AG08396 (cell line): ENCODE data around the gene EWSR1.

Experiments used
- DNase-seq: peaks from one replicate; pipeline ENCODE4 v3.0.0; 2012; ENCODE audit warnings: low spot score, mixed read lengths

Gene EWSR1

DNA sequence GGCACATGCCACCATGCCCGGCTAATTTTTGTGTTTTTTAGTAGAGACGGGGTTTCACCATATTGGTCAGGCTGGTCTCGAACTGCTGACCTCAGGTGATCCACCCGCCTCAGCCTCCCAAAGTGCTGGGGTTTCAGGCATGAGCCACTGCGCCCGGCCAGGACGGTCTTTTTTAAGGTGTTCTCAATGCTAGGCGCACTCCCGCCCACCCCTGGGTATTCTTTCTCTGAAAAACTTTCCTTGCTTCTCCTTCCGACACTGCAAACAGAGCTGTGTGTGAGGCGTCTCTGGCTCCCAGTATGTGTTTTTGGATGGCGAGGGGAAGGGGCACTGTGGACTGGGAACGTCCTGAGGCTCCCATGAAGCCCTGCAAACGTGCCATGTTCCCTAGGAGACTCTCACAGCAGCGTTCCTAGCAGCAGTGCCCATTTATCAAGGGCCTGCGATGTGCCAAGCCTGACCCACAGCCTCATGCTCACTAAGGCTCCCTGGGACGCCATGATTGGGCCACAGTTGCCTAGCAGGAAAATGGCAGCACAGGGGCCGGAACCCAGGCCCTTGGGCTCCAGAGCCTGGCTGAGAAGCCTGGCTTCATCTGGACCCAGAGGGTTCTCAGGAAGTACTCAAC lies 49.9 kb downstream of the EWSR1 start:
- no peak for DNase-seq

DNA sequence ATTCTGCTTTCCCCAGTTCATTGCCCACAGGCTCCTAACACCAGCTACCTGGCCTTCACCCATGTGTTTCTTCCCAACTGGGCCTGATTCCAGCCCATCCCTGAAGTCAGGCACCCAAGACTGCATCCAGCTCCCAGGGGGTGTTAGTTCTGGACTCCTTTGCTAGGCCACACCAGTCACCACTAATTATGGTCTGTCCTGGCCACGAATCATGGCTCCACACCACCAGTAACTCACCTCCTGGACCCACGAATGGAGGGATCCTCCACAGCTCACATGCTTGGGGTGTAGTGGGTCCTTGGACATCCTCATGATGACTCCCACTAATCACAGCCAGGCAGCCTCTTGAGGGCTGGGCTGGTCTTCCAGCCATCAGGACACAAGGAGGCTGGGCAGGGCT lies 51.0 kb downstream of the EWSR1 start:
- no peak for DNase-seq

DNA sequence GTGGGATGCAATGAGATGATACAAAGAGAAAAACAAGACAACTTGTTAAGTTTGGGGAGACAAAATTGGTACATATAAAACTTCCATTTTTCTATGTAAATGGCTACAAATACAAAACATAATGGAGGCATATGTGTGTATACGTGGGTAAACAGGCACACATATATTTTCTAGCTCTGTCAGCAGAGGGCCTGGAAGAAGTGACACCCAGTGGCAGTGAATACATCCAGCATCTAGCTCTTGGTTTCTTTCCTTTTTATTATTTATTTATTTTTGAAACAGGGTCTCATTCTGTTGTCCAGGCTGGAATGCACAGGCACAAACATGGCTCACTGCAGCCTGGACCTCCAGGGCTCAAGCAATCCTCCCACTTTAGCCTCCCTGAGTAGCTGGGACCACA lies 52.5 kb downstream of the EWSR1 start:
- DNase-seq, result no peak

DNA sequence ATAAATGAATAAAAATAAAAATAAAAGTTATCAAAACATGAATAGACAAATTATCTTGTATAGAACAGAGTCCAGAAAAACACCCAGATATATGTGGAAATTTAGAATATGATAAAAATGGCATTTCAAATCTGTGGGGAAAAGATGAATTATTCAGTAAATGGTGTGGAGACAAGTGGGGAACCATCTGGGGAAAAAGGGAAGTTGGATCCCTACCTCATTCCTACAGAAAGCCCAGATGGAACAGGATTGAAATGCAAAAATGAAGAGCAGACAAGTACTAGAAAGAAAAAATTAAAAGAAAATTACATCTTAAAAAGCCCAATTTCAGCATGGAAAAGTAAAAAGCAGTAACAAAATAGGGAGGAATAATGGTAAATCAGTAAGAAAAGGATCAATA lies 55.6 kb downstream of the EWSR1 start:
- DNase-seq, result no peak

DNA sequence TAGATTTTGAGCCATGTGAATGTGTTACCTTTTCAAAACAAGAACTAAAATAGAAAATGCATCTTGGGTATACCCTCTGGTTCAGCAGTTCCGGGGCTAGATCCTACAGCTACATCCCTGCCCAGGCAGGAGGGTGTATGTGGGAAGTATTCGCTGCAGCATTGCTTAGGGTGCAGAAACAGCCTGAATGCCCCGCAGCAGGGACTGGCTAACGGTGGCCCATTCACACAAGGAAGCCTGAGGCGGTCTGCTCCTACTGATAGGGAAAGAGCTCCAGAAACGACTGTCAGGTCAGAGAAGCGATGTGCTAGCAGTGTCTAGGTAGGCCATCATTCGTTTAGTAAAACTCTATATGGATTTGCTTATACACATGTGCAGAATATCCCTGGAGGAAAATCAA lies 57.3 kb downstream of the EWSR1 start:
- DNase-seq, result no peak

DNA sequence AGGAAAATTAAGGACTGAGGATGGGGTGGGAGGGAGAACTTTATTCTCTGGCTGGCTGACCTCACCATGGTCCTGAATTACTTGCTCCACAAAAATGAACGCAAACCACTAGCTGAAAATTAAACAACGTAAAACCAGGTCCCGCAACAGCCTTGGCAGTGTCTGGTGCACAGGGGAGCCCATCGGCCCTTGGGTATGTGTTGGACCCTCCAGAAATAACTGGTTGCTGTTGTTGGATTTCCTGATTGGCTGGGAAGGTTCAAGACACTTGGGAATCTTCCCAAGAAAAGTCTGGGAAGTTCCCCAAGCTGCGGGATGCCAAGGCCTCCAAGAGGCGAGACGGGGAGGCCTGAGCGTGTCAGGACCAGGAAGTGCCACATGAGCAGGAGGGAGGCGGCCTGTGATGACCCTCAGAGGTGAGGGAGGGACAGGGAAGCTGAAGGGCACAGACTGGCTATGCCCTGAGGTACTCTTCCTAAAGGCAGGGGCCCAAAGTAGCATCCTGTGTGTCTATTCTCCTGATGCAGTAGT lies 57.8 kb downstream of the EWSR1 start:
- no peak for DNase-seq

DNA sequence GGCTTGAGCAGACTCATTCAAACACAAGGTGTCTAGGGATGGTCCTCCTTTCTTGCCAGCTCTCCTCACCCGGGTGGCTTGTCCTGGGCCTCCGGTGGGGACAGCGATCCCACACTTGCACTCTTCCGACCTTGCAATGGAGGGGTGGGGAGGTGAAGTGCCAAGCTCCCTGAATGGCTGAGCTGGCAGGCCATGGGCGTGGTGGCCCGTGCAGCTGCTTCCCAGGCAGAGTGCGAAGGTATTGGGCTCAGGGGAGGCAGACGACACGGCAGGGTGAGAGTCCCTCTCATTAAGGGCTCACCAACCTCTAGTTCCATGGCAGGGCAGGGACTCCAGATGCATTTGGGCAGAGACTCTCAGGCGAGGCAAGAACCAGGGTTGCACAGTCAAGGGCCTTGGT lies 58.4 kb downstream of the EWSR1 start:
- DNase-seq, result no peak

DNA sequence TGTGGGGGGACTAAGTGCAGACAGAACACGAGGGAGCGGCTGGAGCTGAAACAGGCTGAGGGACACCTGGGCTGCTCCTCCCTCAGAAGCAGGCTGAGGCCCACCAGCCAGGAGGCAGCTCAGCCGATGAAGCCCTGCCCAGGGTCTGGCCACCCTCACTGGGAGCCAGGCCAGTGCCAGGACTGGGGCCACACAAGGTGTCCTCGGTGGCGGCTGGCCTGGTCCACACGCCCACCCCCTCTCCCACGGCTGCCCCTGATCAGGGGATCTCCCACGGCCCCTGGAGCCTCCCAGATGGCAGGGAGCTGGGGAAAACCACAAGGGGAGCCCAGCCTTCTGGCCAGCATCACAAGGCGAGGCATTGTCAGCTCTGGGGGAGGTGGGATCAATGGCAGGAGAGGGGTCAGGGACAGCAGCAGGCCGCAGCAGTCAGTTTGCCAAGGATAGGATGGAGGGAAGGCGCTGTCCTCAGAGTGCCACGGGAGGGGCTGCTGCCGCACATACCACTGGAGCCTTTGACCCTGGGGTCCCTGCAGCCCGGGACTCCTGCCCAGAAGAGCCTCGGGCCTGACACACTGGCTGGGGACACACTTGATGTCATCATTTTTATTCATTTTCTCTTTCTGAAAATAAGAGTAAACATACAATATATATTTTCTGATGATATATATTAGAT lies 59.2 kb downstream of the EWSR1 start:
- no peak for DNase-seq

DNA sequence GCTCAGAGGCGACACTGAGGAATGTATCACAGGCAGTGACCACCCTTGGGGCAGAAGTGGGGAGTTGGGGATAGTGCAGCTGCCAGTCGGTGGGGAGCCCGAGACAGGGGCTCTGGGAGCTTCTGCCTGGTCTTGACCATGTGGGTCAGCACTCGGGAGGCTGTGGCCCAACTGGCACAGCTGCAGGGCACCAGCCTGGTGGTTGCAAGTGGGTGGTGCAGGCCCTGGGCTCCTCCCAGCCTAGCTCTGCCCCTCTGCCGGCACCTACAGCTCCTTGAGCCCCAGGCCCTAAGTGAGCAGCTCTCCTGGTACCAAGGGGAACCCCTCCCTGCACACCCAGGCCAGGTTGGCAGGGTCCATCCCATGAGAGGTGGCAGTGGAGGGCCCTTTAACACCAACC lies 60.0 kb downstream of the EWSR1 start:
- no peak for DNase-seq

DNA sequence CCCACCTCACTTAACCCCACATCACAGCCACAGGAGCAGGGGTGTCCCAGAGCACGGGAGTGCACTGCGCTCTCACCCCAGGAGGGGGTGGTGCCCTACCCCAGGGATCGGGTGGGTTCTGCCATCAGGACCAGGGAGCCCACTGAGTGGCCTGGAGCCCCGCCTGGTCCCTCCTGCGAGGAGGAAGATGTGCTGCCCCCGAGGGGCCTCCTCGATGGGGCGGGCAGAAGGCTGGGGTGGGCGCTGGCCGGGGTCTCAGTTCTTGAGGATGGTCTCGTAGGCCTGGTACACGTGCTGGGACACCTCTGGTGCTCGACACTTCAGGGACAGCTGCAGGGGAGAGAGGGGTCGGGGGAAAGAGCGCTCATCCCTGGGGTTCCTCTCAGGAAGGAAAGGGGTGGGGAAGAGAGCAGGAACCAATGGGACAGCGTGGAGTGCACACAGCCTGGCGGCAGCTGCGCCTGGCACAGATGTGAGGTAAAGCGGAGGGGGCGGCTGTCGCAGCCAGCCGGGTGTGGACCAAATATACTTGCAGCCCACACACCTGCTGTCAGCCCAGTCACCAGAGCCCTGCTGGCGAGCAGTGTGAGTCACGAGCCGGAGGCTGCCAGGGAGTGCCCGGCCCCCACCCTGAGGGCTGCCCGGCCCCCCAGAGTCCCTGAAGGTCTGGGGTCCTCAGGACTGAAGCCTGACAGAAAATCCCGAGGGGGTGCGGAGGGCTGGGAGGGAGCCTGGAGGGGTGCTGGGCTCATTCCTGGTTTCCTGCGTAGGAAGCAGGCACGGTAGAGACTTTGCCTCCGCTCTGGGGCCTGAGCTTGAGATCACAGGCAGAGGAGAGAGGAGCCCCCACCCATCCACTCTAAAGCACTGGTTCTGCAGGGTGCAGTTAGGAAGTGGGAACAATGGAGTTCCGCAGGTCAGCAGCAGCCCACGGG lies 60.8 kb downstream of the EWSR1 start:
- DNase-seq, result no peak

DNA sequence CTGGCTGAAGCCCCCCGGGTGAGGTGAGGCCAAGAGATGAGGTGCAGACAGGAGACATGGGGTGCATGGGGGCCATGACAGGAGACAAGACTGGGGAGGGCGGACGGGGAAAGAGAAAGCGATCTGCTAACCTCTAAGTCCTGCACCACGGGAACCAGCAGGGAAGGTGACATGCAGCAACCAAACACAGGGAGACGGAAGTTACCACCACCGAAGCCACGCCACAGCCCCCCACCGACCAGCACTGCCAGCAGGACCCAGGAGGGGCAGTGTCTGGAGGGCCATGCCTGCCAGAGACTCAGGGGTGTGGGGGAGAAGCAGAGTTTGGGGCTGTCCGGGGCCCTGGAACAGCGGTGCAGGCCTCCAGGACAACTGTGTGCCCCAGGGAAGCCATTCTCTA lies 61.5 kb downstream of the EWSR1 start:
- DNase-seq, result no peak

DNA sequence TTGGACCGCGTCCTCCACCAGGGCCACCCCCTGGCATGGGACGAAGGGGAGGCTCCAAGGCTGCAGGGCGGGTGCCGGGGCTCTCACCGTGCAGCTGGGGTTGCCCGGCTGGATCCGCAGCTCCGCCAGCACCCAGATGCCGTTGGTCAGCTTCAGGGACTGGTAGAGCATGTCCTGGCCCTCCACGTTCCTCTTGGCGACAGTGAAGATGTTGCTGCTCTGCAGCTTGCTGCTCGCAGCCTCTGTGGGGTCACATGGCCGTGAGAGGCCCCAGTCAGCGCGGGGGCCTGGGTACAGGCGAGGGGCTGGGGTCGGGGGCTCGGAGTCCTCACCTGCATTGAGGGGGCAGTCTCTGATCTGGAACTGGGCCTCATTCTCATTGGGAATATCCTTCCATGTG lies 62.2 kb downstream of the EWSR1 start:
- DNase-seq, result no peak

DNA sequence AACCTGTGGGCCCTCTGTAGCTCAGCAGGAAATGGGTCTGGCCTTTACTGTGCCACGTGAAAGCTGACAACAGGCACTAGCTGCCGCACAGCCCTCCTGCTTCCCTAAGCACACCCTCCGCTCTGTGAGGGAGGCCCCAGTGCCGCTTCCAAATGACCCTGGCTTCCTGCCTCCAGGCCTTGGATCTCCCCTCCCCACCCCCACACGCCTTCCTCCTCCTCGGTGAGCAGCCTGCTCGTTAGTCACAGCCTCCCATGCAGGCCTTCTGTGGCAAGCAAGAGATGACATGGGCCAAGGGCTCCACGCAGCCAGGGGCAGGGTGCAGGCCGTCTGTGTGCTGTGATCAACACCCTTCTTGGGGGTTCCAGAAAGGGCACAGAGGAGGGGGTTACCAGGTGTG lies 62.7 kb downstream of the EWSR1 start:
- no peak for DNase-seq

DNA sequence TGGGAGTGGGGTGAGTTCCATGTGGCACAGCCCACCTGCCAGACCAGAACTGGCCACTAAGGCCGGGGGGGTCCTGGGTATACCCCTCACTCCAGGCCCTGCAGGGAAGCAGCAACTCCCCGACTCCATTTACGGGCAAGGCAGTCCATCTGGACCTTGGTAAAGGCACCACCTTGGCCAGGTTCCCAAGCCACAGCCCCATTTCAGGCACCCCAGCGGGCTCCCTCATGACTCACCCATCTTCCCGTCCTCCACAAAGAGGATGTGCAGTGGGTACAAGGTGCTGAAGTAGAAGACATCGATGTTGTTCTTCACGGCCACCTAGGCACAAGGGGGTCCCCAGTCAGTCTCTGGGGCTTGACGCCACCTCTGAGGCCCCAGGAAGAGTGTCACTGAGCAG lies 63.1 kb downstream of the EWSR1 start:
- no peak for DNase-seq

DNA sequence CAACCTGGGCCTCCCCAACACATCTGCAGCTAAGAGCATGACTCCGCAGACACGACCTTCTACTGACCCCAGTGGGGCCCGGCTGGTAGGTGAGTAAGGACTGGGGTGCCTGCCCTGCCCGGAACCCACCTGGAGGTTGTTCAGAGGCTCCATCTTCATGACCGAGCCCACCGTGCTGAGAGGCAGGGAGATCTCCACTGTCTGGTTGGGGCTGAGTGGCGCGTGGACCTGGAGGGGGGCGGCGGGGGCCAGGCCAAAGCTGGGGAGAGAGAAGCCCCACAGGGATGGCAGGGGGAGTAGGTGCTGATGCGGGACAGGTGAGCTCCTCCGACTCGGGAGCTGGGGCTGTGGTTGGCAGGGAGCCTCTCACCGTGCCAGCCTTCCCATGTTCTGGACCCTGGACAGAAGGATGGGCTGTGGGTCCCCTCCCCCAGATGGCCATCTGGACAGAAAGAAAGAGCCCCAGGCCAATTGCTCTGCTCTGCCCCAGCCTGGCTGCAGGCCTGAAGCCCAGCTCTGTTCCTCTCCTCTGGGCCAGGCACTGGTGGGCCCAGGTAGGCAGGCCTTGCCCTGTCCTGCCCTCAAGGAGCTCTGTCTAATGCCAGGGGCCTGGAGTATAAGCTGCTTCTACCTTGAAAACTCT lies 63.7 kb downstream of the EWSR1 start:
- no peak for DNase-seq

DNA sequence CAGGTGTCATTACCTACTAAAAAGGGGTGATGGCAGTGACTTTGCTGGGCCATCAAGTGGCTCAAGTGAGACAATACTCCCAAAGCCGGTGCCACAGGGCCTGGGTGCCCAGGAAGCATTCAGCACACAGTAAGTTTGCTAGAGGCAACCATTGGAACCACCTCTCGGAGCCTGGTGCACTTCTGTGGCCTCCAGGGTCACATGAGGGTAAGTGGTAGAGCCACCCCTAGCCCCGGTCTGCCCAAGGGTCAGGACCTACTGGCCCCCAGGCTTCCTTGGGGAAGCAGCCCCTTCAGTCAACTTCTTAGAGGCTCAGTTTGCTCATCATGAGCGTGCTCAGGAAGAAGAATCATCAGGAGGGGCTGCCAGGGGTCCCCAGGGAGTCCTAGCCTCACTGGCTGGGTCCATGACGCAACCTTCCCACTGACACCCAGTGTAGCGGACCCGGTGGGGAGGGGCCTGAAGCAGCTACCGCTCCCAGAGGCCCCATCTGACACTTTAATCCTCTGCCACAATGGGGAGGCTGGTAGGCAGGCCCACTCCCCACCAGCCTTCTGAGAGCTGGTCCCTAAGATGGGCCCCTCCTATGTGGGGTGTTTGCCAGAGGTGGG lies 64.9 kb downstream of the EWSR1 start:
- no peak for DNase-seq

DNA sequence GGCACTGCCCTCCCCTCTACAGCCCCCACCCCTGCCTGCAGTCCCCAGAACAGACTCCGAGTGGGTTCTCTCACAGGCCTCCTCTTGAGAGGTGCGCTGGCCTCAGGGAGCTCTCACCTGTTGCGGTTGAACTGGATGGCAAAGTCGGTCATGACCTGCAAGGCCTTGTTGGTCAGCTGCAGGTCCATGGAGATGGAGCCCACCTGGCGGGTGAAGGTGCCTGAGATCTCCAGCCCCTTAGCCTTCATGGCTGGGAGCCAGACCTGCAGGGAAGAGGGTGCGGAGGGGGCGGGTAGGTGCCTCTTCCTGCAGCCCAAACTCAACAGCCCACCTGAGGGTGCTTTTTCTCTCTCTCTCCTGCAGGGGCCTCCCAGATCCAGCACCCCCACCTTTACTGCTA lies 66.1 kb downstream of the EWSR1 start:
- no peak for DNase-seq

DNA sequence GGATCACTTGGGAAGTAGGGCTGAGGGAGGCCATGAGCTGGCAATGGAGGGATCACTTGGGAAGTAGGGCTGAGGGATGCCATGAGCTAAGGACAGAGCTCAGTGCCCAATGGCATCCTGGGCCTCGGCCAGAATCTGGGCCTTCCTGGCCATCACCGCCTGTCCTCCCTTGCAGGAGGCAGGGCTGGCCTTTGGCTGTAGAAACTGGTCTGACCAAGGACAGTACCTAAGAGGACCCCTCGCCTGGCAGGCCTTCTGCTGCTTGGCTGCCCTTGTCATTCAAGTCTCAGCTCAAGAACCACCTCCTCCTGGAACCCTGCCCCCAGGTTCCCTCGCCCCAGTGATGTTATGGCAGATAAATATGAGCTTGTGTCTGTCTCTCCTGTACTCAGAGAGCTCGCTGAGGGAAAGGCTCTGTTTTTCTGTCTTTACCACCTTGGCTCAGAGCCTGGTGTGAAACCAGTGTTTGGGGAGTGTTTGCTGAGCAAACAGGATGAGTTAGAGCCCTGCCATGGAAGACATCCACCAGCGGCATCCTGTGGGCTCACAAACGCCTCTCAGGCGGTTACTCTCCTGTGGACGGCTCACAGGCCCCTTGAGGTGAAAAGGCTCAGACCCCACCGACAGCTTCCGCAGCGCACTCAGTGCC lies 66.8 kb downstream of the EWSR1 start:
- DNase-seq, result no peak

DNA sequence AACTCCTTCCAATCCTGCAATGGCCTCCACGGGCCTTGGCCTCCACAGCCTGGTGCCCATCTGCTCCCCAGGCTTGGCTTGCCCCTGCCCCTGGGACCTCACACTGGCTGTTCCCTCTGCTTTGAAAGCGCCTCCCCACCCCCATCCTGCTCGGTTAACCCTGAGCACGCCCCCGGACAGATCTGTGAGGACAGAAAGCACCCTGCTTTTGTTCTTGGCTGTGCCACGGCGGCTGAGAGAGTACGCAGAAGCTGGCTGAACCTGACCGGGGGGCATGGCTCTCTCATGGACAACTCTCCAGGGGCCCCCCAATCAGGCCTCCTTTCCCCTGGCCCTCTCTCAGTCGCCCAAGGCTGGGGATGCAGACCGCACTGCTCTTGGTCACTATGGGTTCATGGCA lies 67.6 kb downstream of the EWSR1 start:
- no peak for DNase-seq

DNA sequence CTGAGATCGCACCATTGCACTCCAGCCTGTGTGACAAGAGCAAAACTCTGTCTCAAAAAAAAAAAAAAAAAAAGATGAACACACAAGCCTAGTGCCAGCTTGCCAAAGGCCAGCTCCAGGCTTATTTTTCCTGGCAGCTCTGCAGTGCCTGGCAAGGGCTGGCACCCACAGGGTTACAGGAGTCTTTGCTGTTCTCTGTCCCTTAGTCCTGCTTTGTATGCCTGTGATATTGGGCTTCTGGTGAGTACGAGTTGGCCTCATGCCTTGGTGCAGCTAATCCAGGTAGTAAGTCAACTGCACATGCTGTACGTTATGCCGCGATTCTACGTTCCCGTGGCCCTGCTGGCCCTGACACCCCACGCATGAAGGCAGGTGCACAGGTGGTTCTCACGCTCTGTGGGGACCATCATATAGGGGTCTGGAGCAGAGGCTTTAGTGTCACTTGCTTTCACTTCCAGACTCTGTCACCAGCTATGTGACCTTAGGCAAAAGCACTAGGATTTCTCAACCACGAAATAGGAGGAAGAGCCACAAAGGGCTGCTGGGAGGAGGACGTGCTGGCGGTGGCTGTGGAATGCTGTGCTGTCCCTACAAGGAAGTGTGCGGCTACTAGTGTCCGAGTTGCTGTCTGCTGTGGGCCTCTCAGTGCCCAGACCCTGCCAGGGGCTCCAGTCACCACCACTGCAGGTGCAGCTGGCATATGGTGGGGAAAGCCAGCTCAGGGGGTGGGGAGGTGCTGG lies 68.9 kb downstream of the EWSR1 start:
- no peak for DNase-seq
